ENCODE results near the gene GKN1.

The GKN1 gene

GRCh38 chr2:68970566-68971265 is 3.7 kb upstream of the GKN1 start:
- no peak for TF ChIP-seq CTCF (IDR thresholded peaks at IDR 0.05; ENCODE audit: low read depth, low read length)
- DNase-seq (ENCODE audit: low read depth in 2 of 2) = peak; percentile 32 to 66
- H3K4me3 ChIP-seq (replicated peaks in 1 of 2; ENCODE audit: low read depth in 2 of 2, low read length in 2 of 2) = no peak overlapping the region

GRCh38 chr2:68971591-68972231 is 2.7 kb upstream of the GKN1 start:
- DNase-seq (ENCODE audit: low read depth in 2 of 2) = peak; percentile 93 to 97
- TF ChIP-seq CTCF (IDR thresholded peaks at IDR 0.05; ENCODE audit: low read depth, low read length) = no peak
- no peak overlapping the region for H3K4me3 ChIP-seq (replicated peaks in 1 of 2; ENCODE audit: low read depth in 2 of 2, low read length in 2 of 2)

- TF ChIP-seq CTCF (IDR thresholded peaks at IDR 0.05; ENCODE audit: low read depth, low read length) = no peak
- DNase-seq (ENCODE audit: low read depth in 2 of 2) = peak; percentile 12 to 17
- no peak overlapping the region for H3K4me3 ChIP-seq (replicated peaks in 1 of 2; ENCODE audit: low read depth in 2 of 2, low read length in 2 of 2)
These were observed 670 bp downstream of the GKN1 start for GRCh38 chr2:68974946-68975665.

- TF ChIP-seq CTCF (IDR thresholded peaks at IDR 0.05; ENCODE audit: low read depth, low read length) = no peak
- DNase-seq (ENCODE audit: low read depth in 2 of 2) = no peak
- H3K4me3 ChIP-seq (replicated peaks in 1 of 2; ENCODE audit: low read depth in 2 of 2, low read length in 2 of 2) = no peak overlapping the region
These were observed 1.4 kb downstream of the GKN1 start for GRCh38 chr2:68975844-68976243.

- no peak for DNase-seq (ENCODE audit: low read depth in 2 of 2)
- no peak overlapping the region for H3K4me3 ChIP-seq (replicated peaks in 1 of 2; ENCODE audit: low read depth in 2 of 2, low read length in 2 of 2)
- TF ChIP-seq CTCF (IDR thresholded peaks at IDR 0.05; ENCODE audit: low read depth, low read length) = no peak
These were observed 3.0 kb downstream of the GKN1 start for GRCh38 chr2:68977453-68977852.

GRCh38 chr2:68978098-68978497 is 3.7 kb downstream of the GKN1 start:
- no peak overlapping the region for H3K4me3 ChIP-seq (replicated peaks in 1 of 2; ENCODE audit: low read depth in 2 of 2, low read length in 2 of 2)
- TF ChIP-seq CTCF (IDR thresholded peaks at IDR 0.05; ENCODE audit: low read depth, low read length) = no peak
- no peak for DNase-seq (ENCODE audit: low read depth in 2 of 2)
